Measurements from ENCODE around the gene GABPB1.

- TF ChIP-seq CTCF (IDR thresholded peaks at IDR 0.05) (no peak), POLR2A (IDR thresholded peaks at IDR 0.05) (no peak)
These were observed 13.3 kb downstream of the GABPB1 start for GRCh38 chr15:50341616-50342136.

Data from body of pancreas (tissue), 4 donors.